HTERT RPE-1 (cell line): Measurements from ENCODE around the gene NOS1.
"Not testable (repeated sequence)": the region's sequence is repeated elsewhere in the genome, so short reads cannot be mapped to it uniquely, and the experiment has no call there.

Experiments
- in situ Hi-C: fragments of 300-500 bp; cut with MboI; formaldehyde crosslinking; loops from 4 replicates; pipeline ENCODE4 v1.14.3; 2020; ENCODE audit warnings: low sequenced_read_pairs

Gene NOS1

GRCh38 chr12:117277875-117278274, 83.6 kb downstream of the NOS1 start:
- in situ Hi-C loops, result no loop called here

GRCh38 chr12:117273091-117273490, 88.3 kb downstream of the NOS1 start:
- in situ Hi-C loops, result no loop called here

GRCh38 chr12:117272690-117273089, 88.7 kb downstream of the NOS1 start:
- in situ Hi-C loops, result no loop called here

- in situ Hi-C loops, result no loop called here
Observed at GRCh38 chr12:117262749-117263148, 98.7 kb downstream of the NOS1 start.

GRCh38 chr12:117261247-117261646, 100.2 kb downstream of the NOS1 start:
- in situ Hi-C loops, result no loop called here

- in situ Hi-C loops, result no loop called here
Observed at GRCh38 chr12:117255386-117255785, 106.0 kb downstream of the NOS1 start.

GRCh38 chr12:117243488-117243887, 117.9 kb downstream of the NOS1 start:
- in situ Hi-C loops, result no loop called here

GRCh38 chr12:117241697-117242096, 119.7 kb downstream of the NOS1 start:
- in situ Hi-C loops, result no loop called here

GRCh38 chr12:117240081-117240755, 121.2 kb downstream of the NOS1 start:
- in situ Hi-C loops, result no loop called here

- in situ Hi-C loops, result no loop called here
Observed at GRCh38 chr12:117236456-117237001, 124.9 kb downstream of the NOS1 start.

- in situ Hi-C loops, result no loop called here
Observed at GRCh38 chr12:117235261-117235660, 126.2 kb downstream of the NOS1 start.

GRCh38 chr12:117234441-117234840, 127.0 kb downstream of the NOS1 start:
- in situ Hi-C loops, result no loop called here

- in situ Hi-C loops, result no loop called here
Observed at GRCh38 chr12:117231750-117232149, 129.7 kb downstream of the NOS1 start.

- in situ Hi-C loops, result no loop called here
Observed at GRCh38 chr12:117228239-117228638, 133.2 kb downstream of the NOS1 start.

GRCh38 chr12:117227000-117227653, 134.3 kb downstream of the NOS1 start:
- in situ Hi-C loops, result no loop called here

- in situ Hi-C loops, result no loop called here
Observed at GRCh38 chr12:117226505-117226904, 134.9 kb downstream of the NOS1 start.

- in situ Hi-C loops, result no loop called here
Observed at GRCh38 chr12:117225179-117225578, 136.2 kb downstream of the NOS1 start.

GRCh38 chr12:117220947-117221346, 140.5 kb downstream of the NOS1 start:
- in situ Hi-C loops, result not testable (repeated sequence)

- in situ Hi-C loops, result no loop called here
Observed at GRCh38 chr12:117218149-117218548, 143.3 kb downstream of the NOS1 start.

GRCh38 chr12:117216686-117217085, 144.7 kb downstream of the NOS1 start:
- in situ Hi-C loops, result no loop called here

GRCh38 chr12:117214797-117215196, 146.6 kb downstream of the NOS1 start:
- in situ Hi-C loops, result no loop called here

GRCh38 chr12:117213295-117213808, 148.1 kb downstream of the NOS1 start:
- in situ Hi-C loops, result no loop called here
